ENCODE measurements around the gene TRAPPC5.

The TRAPPC5 gene

GRCh38 chr19:7733376-7733775, 52.7 kb downstream of the TRAPPC5 start:
- no peak for DNase-seq

GRCh38 chr19:7734220-7735203, 53.9 kb downstream of the TRAPPC5 start:
- DNase-seq, result no peak

- DNase-seq, result no peak
Observed at GRCh38 chr19:7736148-7736547, 55.5 kb downstream of the TRAPPC5 start.

GRCh38 chr19:7737215-7737614, 56.6 kb downstream of the TRAPPC5 start:
- no peak for DNase-seq
